ENCODE data around the gene LCE1F. TPM values are rescaled to one million over a fixed set of nuclear protein-coding genes. Genes with fewer than 3 reads are reported as not detected.

Gene LCE1F
- total RNA-seq, 4 donors from 2014 or later, result not detected

- intact Hi-C loops (cut with DNase I; ENCODE audit: low total_unique reads) (no loop called here), in situ Hi-C loops (cut with MboI; ENCODE audit: low pct_ligation_motif_present in 1 of 4, low pct_unique_long_range_greater_than_20kb in 1 of 4, low sequenced_read_pairs in 3 of 4) (no loop called here)
- Histone ChIP-seq H3K36me3 (no peaks in the 10 kb centered on the region), H3K4me3 (no peak overlapping the region), H3K4me1 (no peaks in the 10 kb centered on the region), H3K9me3 (no peaks in the 10 kb centered on the region), H3K27me3 (no peaks in the 10 kb centered on the region), H3K27ac (no peak overlapping the region)
- WGBS, 2 donors (ENCODE audit: low coverage in 1 of 2), result 29 to 44% methylated on average over 5 of the region's 5 CpGs
- TF ChIP-seq EP300 (IDR thresholded peaks at IDR 0.05; ENCODE audit: low read depth) (no peak), POLR2AphosphoS5 (IDR thresholded peaks at IDR 0.05) (no peak), CTCF (IDR thresholded peaks at IDR 0.05) (no peak), POLR2A (IDR thresholded peaks at IDR 0.05) (no peak)
- no peak for DNase-seq
These were observed 48.4 kb downstream of the LCE1F start for GRCh38 chr1:152823294-152823693.

- Histone ChIP-seq H3K9me3 (no peaks in the 10 kb centered on the region), H3K4me3 (no peak overlapping the region), H3K4me1 (no peaks in the 10 kb centered on the region), H3K27ac (no peak overlapping the region), H3K36me3 (no peaks in the 10 kb centered on the region), H3K27me3 (no peaks in the 10 kb centered on the region)
- intact Hi-C loops (cut with DNase I; ENCODE audit: low total_unique reads), result no loop called here
- no peak for DNase-seq
- in situ Hi-C loops (cut with MboI; ENCODE audit: low pct_ligation_motif_present in 1 of 4, low pct_unique_long_range_greater_than_20kb in 1 of 4, low sequenced_read_pairs in 3 of 4), result no loop called here
- TF ChIP-seq POLR2A (IDR thresholded peaks at IDR 0.05), result no peak
These were observed 50.0 kb downstream of the LCE1F start for GRCh38 chr1:152824964-152825363.

Other genes with a start within 250 kb of the LCE1F start
- gene LCE3E, start 208.4 kb upstream of the LCE1F start, total RNA-seq, result not detected
- gene LCE3D, start 194.6 kb upstream of the LCE1F start, total RNA-seq, result not detected
- not detected for gene LCE3C, start 174.9 kb upstream of the LCE1F start, total RNA-seq
- gene LCE3B, start 161.3 kb upstream of the LCE1F start, total RNA-seq, result not detected
- gene LCE3A, start 152.0 kb upstream of the LCE1F start, total RNA-seq, result not detected
- gene LCE2D, start 111.8 kb upstream of the LCE1F start, total RNA-seq, result not detected
- not detected for gene LCE2C, start 99.9 kb upstream of the LCE1F start, total RNA-seq
- gene LCE2B, start 89.0 kb upstream of the LCE1F start, total RNA-seq, result not detected
- gene LCE2A, start 76.8 kb upstream of the LCE1F start, total RNA-seq, result not detected
- gene LCE4A, start 67.0 kb upstream of the LCE1F start, total RNA-seq, result not detected
- gene KPRP, start 17.1 kb upstream of the LCE1F start, total RNA-seq, result not detected
- not detected for gene LCE1E, start 11.1 kb downstream of the LCE1F start, total RNA-seq
- gene LCE1D, start 21.6 kb downstream of the LCE1F start, total RNA-seq, result not detected
- not detected for gene LCE1C, start 31.5 kb downstream of the LCE1F start, total RNA-seq
- not detected for gene LCE1B, start 36.8 kb downstream of the LCE1F start, total RNA-seq
- not detected for gene LCE1A, start 52.3 kb downstream of the LCE1F start, total RNA-seq
- not detected for gene LCE6A, start 67.7 kb downstream of the LCE1F start, total RNA-seq
- gene LCE7A, start 84.9 kb downstream of the LCE1F start, total RNA-seq, result not detected
- gene SMCP, start 103.2 kb downstream of the LCE1F start, total RNA-seq, result not detected
- gene IVL, start 133.4 kb downstream of the LCE1F start, total RNA-seq, result not detected
- gene SPRR5, start 172.1 kb downstream of the LCE1F start, total RNA-seq, result not detected
- not detected for gene SPRR4, start 195.5 kb downstream of the LCE1F start, total RNA-seq
- not detected for gene SPRR1A, start 208.9 kb downstream of the LCE1F start, total RNA-seq
- not detected for gene SPRR3, start 226.6 kb downstream of the LCE1F start, total RNA-seq

All from transverse colon (tissue), 4 donors.